CD4-positive, alpha-beta T cell treated with Interleukin-4 for 1 hour (primary cell): Measurements from ENCODE around the gene ZIC2.
"Not testable (repeated sequence)": the region's sequence is repeated elsewhere in the genome, so short reads cannot be mapped to it uniquely, and the experiment has no call there.

ENCODE experiments used
- DNase-seq, 2 donors: peaks; one replicate each; pipeline ENCODE4 v3.0.0-alpha.2; 2020 to 2022

Gene ZIC2

GRCh38 chr13:99981735-99982035, at the start of gene ZIC2:
ZIC2 (plus strand) TSS chr13:99981784; CDS start chr13:99982065, 281 bp downstream.
- no peak for DNase-seq

- no peak for DNase-seq
These were observed 48.7 kb upstream of the ZIC2 start for GRCh38 chr13:99932912-99933311.

GRCh38 chr13:99935772-99936171, 45.8 kb upstream of the ZIC2 start:
- DNase-seq = no peak

- DNase-seq = no peak
These were observed 42.9 kb upstream of the ZIC2 start for GRCh38 chr13:99938635-99939034.

- no peak for DNase-seq
These were observed 40.5 kb upstream of the ZIC2 start for GRCh38 chr13:99941086-99941485.

- DNase-seq = no peak
These were observed 39.7 kb upstream of the ZIC2 start for GRCh38 chr13:99941911-99942310.

- no peak for DNase-seq
These were observed 37.5 kb upstream of the ZIC2 start for GRCh38 chr13:99944102-99944501.

GRCh38 chr13:99944606-99945005, 37.0 kb upstream of the ZIC2 start:
- DNase-seq = no peak

- not testable (repeated sequence) for DNase-seq
These were observed 36.1 kb upstream of the ZIC2 start for GRCh38 chr13:99945515-99945914.

- DNase-seq = no peak
These were observed 33.9 kb upstream of the ZIC2 start for GRCh38 chr13:99947666-99948065.

- no peak for DNase-seq
These were observed 33.2 kb upstream of the ZIC2 start for GRCh38 chr13:99948411-99948810.

- no peak for DNase-seq
These were observed 32.5 kb upstream of the ZIC2 start for GRCh38 chr13:99948907-99949678.

GRCh38 chr13:99949679-99950413, 31.7 kb upstream of the ZIC2 start:
- DNase-seq = no peak

GRCh38 chr13:99951666-99952065, 29.9 kb upstream of the ZIC2 start:
- not testable (repeated sequence) for DNase-seq

- no peak for DNase-seq
These were observed 28.3 kb upstream of the ZIC2 start for GRCh38 chr13:99953138-99953755.

- DNase-seq = no peak
These were observed 26.4 kb upstream of the ZIC2 start for GRCh38 chr13:99955107-99955746.

- no peak for DNase-seq
These were observed 25.7 kb upstream of the ZIC2 start for GRCh38 chr13:99955747-99956472.

GRCh38 chr13:99956473-99957349, 24.9 kb upstream of the ZIC2 start:
- peak in 1 of 2 donors; percentile 6 for DNase-seq

GRCh38 chr13:99958406-99959126, 23.0 kb upstream of the ZIC2 start:
- DNase-seq = peak in 1 of 2 donors; percentile 6

GRCh38 chr13:99959127-99959539, 22.5 kb upstream of the ZIC2 start:
- DNase-seq = no peak
